ENCODE results near the gene SLC66A1. TPM values are rescaled to one million over a fixed set of nuclear protein-coding genes. Genes with fewer than 3 reads are reported as not detected.

Gene SLC66A1
- total and polyA plus RNA-seq, 2 donors (not counting 3 experiments of a cell fraction or from before 2014, with no cell fraction given), result 15.3 to 32.6 TPM

DNA sequence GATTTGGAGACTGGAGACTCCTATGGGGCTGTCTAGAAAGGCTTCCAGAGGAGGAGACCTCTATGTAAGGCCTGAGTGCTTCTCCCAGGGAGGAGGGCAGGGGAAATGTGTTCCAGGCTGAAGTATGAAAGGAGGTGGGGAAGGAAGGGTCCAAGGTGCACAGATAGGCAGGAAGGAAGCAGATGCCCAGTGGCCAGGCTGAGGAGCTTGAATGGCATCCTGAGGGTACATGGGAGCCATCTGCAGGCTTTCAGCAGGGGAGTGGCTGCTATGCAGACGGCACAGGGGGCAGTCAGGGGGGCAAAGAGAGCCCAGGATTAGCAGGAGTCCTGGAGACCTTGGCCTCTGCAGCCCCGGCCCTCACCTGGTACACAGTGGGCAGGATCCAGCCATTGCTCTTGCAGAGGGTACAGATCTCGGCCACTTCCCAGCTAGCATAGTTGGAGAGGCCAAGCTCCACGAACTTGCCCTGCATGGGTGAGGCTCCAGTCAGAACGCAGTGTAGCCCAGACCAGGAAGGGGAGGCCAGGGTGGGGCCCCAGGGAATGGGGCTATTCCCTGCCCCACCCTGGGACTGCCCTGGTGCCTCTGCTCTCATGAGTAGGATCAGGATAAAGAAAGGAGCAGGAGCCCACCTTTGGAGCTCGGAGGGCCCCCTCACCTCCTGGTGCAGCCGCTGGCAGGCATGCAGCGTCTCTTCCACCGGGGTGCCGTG lies 4.2 kb upstream of the SLC66A1 start:
- ChIA-PET CTCF (no interaction called here), POLR2A (no interaction called here)
- peaks cover 9% of the 10 kb centered on the region for H3K4me1 ChIP-seq (ENCODE audit: control insufficient read depth, extremely low read depth, insufficient read depth, low read length)
- peaks cover 8 to 20% of the 10 kb centered on the region in 2 experiments for H3K36me3 ChIP-seq (ENCODE audit: control insufficient read depth in 2 of 2, extremely low read depth in 1 of 2, insufficient read depth in 2 of 2, low read length in 2 of 2)
- no peak overlapping the region for H3K27ac ChIP-seq (ENCODE audit: insufficient read depth, low read depth, low read length)
- no peaks in the 10 kb centered on the region for H3K9me3 ChIP-seq (replicated peaks; ENCODE audit: control insufficient read depth, insufficient read depth, low read length)
- dilution Hi-C loops (cut with MboI; ENCODE audit: extremely low pct_ligation_motif_present, low sequenced_read_pairs) (no loop called here), intact Hi-C loops (cut with micrococcal nuclease) (no loop called here)
- H2AFZ ChIP-seq (ENCODE audit: low read depth, low read length), result no peak overlapping the region
- no peak overlapping the region for H3K9ac ChIP-seq (replicated peaks; ENCODE audit: extremely low read depth, insufficient read depth, low read length)
- TF ChIP-seq JUN (IDR thresholded peaks at IDR 0.05; ENCODE audit: borderline replicate concordance, insufficient read depth, insufficient read length, low read depth) (no peak), POLR2AphosphoS5 (IDR thresholded peaks at IDR 0.05; ENCODE audit: insufficient read depth, low read depth, low read length) (no peak), EZH2 (IDR thresholded peaks at IDR 0.05; ENCODE audit: borderline replicate concordance, low read depth, low read length, severe bottlenecking) (no peak), MYC (IDR thresholded peaks at IDR 0.05; ENCODE audit: low read depth, low read length) (no peak)
- H4K20me1 ChIP-seq (replicated peaks; ENCODE audit: control insufficient read depth, extremely low read depth, insufficient read depth, low read length), result no peaks in the 10 kb centered on the region
- H3K4me3 ChIP-seq (replicated peaks in 1 of 3; ENCODE audit: insufficient read depth in 1 of 3, low read depth in 1 of 3, low read length in 3 of 3), result no peak overlapping the region
- no peaks in the 10 kb centered on the region for H3K27me3 ChIP-seq (ENCODE audit: control insufficient read depth in 2 of 2, insufficient read depth in 2 of 2, low read length in 2 of 2)
- FAIRE-seq (no peak), DNase-seq (ENCODE audit: low read depth, low spot score) (no peak)
- peaks cover 8% of the 10 kb centered on the region for H3K79me2 ChIP-seq (ENCODE audit: control insufficient read depth, insufficient read depth, low read length)
- no peak overlapping the region for H3K4me2 ChIP-seq (ENCODE audit: insufficient read depth, low read length)
- BruUV-seq (replicated peaks), result no TSS peak
- H3K9me1 ChIP-seq (replicated peaks; ENCODE audit: control insufficient read depth, extremely low read depth, insufficient read depth, low read length), result no peaks in the 10 kb centered on the region

DNA sequence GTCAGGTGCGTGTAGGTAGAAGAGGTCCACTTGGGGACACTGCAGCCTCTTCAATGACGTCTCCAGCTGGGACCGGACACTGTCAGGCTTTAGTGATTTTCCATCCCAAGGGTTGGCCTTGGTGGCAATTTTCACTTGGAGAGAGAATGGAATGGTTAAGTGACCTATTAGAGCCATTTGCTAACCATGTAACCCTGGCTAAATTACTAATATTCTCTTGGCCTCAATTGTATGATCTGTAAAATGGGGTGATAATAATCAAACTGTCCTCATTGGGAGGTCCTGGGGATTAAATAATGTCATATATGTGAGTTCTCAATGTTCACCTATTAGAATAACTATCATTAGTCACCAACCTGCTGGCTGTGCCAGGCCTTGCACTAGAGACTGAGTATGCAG lies 3.6 kb upstream of the SLC66A1 start:
- Histone ChIP-seq H3K4me1 (ENCODE audit: control insufficient read depth, extremely low read depth, insufficient read depth, low read length) (peaks cover 13% of the 10 kb centered on the region), H2AFZ (ENCODE audit: low read depth, low read length) (no peak overlapping the region), H3K9me1 (replicated peaks; ENCODE audit: control insufficient read depth, extremely low read depth, insufficient read depth, low read length) (no peaks in the 10 kb centered on the region), H3K4me2 (ENCODE audit: insufficient read depth, low read length) (no peak overlapping the region), H3K9ac (replicated peaks; ENCODE audit: extremely low read depth, insufficient read depth, low read length) (no peak overlapping the region), H4K20me1 (replicated peaks; ENCODE audit: control insufficient read depth, extremely low read depth, insufficient read depth, low read length) (no peaks in the 10 kb centered on the region), H3K27me3 (ENCODE audit: control insufficient read depth in 2 of 2, insufficient read depth in 2 of 2, low read length in 2 of 2) (no peaks in the 10 kb centered on the region), H3K9me3 (replicated peaks; ENCODE audit: control insufficient read depth, insufficient read depth, low read length) (no peaks in the 10 kb centered on the region), H3K4me3 (replicated peaks in 1 of 3; ENCODE audit: insufficient read depth in 1 of 3, low read depth in 1 of 3, low read length in 3 of 3) (no peak overlapping the region), H3K27ac (ENCODE audit: insufficient read depth, low read depth, low read length) (no peak overlapping the region), H3K79me2 (ENCODE audit: control insufficient read depth, insufficient read depth, low read length) (peaks cover 12% of the 10 kb centered on the region), H3K36me3 (ENCODE audit: control insufficient read depth in 2 of 2, extremely low read depth in 1 of 2, insufficient read depth in 2 of 2, low read length in 2 of 2) (peaks cover 8 to 18% of the 10 kb centered on the region in 2 experiments)
- DNase-seq (ENCODE audit: low read depth, low spot score), result no peak
- FAIRE-seq, result no peak
- ChIA-PET CTCF (no interaction called here), POLR2A (no interaction called here)
- no peak for TF ChIP-seq FOS (IDR thresholded peaks at IDR 0.05; ENCODE audit: borderline replicate concordance, insufficient read depth, low read length)
- intact Hi-C loops (cut with micrococcal nuclease), result no loop called here
- dilution Hi-C loops (cut with MboI; ENCODE audit: extremely low pct_ligation_motif_present, low sequenced_read_pairs), result no loop called here
- BruUV-seq (replicated peaks), result no TSS peak

All from endothelial cell of umbilical vein (primary cell).